Measurements from ENCODE around the gene ZNF778. TPM values are rescaled to one million over a fixed set of nuclear protein-coding genes. Genes with fewer than 3 reads are reported as not detected.

ZNF778 gene
- total RNA-seq, 1 experiment from 2014 or later: 19.5 TPM

DNA sequence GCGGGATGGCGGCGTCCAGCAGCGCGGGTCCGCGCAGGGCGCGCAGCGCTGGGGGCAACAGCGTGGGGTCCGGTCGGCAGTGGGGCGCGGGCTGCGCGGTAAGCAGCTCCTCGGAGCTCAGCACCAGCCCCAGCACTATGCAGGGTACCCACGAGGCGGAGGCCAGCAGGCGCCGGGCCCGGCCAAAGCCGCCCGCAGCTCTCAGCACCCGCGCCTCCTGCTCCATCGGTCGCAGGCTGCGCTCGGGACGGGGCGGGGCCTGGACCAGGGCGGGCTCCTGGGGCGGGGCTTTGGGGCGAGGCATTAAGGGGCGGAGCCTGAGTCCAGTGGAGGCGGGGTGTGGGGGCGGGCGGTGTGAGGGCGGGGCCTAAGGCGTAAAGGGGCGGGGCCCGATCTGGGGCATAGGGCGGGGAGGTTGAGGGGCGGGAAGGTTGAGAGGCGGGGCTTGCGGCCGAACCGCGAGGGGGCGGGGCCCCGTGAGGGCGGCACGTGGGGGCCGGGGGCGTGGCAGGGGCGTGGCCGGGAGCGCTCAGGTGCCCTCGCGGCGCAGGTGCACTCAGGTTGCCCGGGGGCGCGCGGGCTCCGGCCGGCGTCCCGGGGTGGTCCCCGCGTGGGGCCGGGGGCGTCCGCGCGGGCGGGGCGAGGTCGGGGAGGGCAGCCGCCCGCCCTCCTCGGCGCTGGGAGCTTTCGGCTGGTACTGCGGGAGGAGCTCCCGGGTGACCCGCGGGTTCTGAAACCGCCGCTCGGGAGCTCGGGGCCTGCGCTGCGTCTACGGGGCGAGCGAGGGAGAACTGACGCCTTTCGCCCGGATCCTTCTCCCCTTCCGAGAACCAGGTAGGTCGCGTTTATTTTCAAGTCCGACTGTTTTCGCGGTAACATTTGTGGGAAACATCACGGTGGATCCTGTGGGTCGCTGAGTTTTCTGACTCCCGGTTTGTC is 15.8 kb upstream of the ZNF778 start:
- no peaks in the 10 kb centered on the region for H3K9me3 ChIP-seq (ENCODE audit: control insufficient read depth in 1 of 2, insufficient read depth in 1 of 2, low read depth in 1 of 2, low read length in 2 of 2)
- H2AFZ ChIP-seq (ENCODE audit: low read depth, low read length, poor library complexity, severe bottlenecking): no peak overlapping the region
- H3K36me3 ChIP-seq (ENCODE audit: control insufficient read depth in 1 of 2, insufficient read depth in 2 of 2, low read length in 2 of 2): no peaks in the 10 kb centered on the region
- DNase-seq (ENCODE audit: low read depth, low spot score): peak; percentile 84
- ChIA-PET RAD21 (ENCODE audit: low non-redundant PET in 1 of 2, low total read pairs in 2 of 2, uncharacterized antibody in 2 of 2, unreplicated experiment in 2 of 2) (interaction anchor here (0.7 to 1.5 kb wide), 2 partner anchors 9 kb away, joined by 3 to 8 read pairs; no protein-coding TSS in a partner anchor), POLR2A (interaction anchor here (1.5 kb wide), 1 partner anchor 9 kb away, joined by 11 read pairs; no protein-coding TSS in a partner anchor), CTCF (interaction anchor here (0.9 to 1.2 kb wide), 2 partner anchors 8 to 31 kb away, joined by 3 to 4 read pairs; partner anchors contain the start of gene CDH15)
- no peaks in the 10 kb centered on the region for H4K20me1 ChIP-seq (ENCODE audit: insufficient read depth)
- no peaks in the 10 kb centered on the region for H3K9me2 ChIP-seq (ENCODE audit: insufficient read depth)
- no TSS peak for BruUV-seq (replicated peaks)
- peak overlapping the region; percentile 53 to 57 for H3K4me3 ChIP-seq (replicated peaks in 1 of 2; ENCODE audit: low read depth in 1 of 2, low read length in 2 of 2)
- H3K27ac ChIP-seq (ENCODE audit: low read depth, low read length): peak overlapping the region; percentile 60; the same call in 1 of the 2 replicates
- H3K4me2 ChIP-seq (ENCODE audit: low read length): peak overlapping the region; percentile 75
- peaks cover 5 to 22% of the 10 kb centered on the region in 2 experiments for H3K4me1 ChIP-seq (ENCODE audit: control insufficient read depth in 1 of 2, insufficient read depth in 2 of 2, low read length in 2 of 2)
- peak overlapping the region; percentile 60 for H3K9ac ChIP-seq (ENCODE audit: low read length)
- ATAC-seq: peak; percentile 92
- intact Hi-C loops (cut with micrococcal nuclease): loop anchor here (2.0 kb wide), 1 partner anchor 31 kb away; the partner anchor contains the start of gene CDH15
- no peaks in the 10 kb centered on the region for H3K27me3 ChIP-seq (ENCODE audit: insufficient read depth, low read length)
- H3K79me2 ChIP-seq (ENCODE audit: insufficient read depth, low read length): no peaks in the 10 kb centered on the region
- TF ChIP-seq EZH2 (IDR thresholded peaks at IDR 0.05) (no peak), ELF1 (IDR thresholded peaks at IDR 0.05; ENCODE audit: borderline replicate concordance, low read depth) (no peak), SRF (IDR thresholded peaks at IDR 0.05; ENCODE audit: low read depth) (no peak), CBX3 (IDR thresholded peaks at IDR 0.05; ENCODE audit: low read depth) (no peak), TCF7L2 (IDR thresholded peaks at IDR 0.05; ENCODE audit: borderline replicate concordance, extremely low read depth, insufficient read depth, insufficient read length) (no peak), ZFX (IDR thresholded peaks at IDR 0.05) (peak; percentile 46; the same call in 1 of the 2 replicates), CEBPB (IDR thresholded peaks at IDR 0.05; ENCODE audit: low read depth) (no peak), JUND (IDR thresholded peaks at IDR 0.05) (no peak), POLR2AphosphoS5 (IDR thresholded peaks at IDR 0.05; ENCODE audit: low read depth, low read length) (peak; percentile 90), SP1 (IDR thresholded peaks at IDR 0.05; ENCODE audit: low read depth) (no peak; the same call in 1 of the 2 replicates), EZH2phosphoT487 (IDR thresholded peaks at IDR 0.05; ENCODE audit: borderline replicate concordance) (no peak), YY1 (IDR thresholded peaks at IDR 0.05; ENCODE audit: extremely low read depth, insufficient replicate concordance, low read depth, low read length) (peak; percentile 14), POLR2A (IDR thresholded peaks at IDR 0.05; ENCODE audit: borderline replicate concordance, extremely low read depth, insufficient read depth, insufficient read length) (peak; percentile 18), RAD21 (IDR thresholded peaks at IDR 0.05; ENCODE audit: low read depth) (no peak)
- TF ChIP-seq, protein P1, sequence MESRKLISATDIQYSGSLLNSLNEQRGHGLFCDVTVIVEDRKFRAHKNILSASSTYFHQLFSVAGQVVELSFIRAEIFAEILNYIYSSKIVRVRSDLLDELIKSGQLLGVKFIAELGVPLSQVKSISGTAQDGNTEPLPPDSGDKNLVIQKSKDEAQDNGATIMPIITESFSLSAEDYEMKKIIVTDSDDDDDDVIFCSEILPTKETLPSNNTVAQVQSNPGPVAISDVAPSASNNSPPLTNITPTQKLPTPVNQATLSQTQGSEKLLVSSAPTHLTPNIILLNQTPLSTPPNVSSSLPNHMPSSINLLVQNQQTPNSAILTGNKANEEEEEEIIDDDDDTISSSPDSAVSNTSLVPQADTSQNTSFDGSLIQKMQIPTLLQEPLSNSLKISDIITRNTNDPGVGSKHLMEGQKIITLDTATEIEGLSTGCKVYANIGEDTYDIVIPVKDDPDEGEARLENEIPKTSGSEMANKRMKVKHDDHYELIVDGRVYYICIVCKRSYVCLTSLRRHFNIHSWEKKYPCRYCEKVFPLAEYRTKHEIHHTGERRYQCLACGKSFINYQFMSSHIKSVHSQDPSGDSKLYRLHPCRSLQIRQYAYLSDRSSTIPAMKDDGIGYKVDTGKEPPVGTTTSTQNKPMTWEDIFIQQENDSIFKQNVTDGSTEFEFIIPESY (IDR thresholded peaks at IDR 0.05; ENCODE audit: extremely low read depth, insufficient replicate concordance, low read length): no peak
- TF ChIP-seq, protein P2, sequence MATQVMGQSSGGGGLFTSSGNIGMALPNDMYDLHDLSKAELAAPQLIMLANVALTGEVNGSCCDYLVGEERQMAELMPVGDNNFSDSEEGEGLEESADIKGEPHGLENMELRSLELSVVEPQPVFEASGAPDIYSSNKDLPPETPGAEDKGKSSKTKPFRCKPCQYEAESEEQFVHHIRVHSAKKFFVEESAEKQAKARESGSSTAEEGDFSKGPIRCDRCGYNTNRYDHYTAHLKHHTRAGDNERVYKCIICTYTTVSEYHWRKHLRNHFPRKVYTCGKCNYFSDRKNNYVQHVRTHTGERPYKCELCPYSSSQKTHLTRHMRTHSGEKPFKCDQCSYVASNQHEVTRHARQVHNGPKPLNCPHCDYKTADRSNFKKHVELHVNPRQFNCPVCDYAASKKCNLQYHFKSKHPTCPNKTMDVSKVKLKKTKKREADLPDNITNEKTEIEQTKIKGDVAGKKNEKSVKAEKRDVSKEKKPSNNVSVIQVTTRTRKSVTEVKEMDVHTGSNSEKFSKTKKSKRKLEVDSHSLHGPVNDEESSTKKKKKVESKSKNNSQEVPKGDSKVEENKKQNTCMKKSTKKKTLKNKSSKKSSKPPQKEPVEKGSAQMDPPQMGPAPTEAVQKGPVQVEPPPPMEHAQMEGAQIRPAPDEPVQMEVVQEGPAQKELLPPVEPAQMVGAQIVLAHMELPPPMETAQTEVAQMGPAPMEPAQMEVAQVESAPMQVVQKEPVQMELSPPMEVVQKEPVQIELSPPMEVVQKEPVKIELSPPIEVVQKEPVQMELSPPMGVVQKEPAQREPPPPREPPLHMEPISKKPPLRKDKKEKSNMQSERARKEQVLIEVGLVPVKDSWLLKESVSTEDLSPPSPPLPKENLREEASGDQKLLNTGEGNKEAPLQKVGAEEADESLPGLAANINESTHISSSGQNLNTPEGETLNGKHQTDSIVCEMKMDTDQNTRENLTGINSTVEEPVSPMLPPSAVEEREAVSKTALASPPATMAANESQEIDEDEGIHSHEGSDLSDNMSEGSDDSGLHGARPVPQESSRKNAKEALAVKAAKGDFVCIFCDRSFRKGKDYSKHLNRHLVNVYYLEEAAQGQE (IDR thresholded peaks at IDR 0.05; ENCODE audit: low read depth): no peak
- TF ChIP-seq, protein P3, sequence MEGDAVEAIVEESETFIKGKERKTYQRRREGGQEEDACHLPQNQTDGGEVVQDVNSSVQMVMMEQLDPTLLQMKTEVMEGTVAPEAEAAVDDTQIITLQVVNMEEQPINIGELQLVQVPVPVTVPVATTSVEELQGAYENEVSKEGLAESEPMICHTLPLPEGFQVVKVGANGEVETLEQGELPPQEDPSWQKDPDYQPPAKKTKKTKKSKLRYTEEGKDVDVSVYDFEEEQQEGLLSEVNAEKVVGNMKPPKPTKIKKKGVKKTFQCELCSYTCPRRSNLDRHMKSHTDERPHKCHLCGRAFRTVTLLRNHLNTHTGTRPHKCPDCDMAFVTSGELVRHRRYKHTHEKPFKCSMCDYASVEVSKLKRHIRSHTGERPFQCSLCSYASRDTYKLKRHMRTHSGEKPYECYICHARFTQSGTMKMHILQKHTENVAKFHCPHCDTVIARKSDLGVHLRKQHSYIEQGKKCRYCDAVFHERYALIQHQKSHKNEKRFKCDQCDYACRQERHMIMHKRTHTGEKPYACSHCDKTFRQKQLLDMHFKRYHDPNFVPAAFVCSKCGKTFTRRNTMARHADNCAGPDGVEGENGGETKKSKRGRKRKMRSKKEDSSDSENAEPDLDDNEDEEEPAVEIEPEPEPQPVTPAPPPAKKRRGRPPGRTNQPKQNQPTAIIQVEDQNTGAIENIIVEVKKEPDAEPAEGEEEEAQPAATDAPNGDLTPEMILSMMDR (IDR thresholded peaks at IDR 0.05 in 2 of 3, conservative IDR thresholded peaks at IDR 0.05 in 1 of 3; ENCODE audit: borderline replicate concordance in 1 of 3, insufficient read depth in 1 of 3, low read depth in 2 of 3, low read length in 2 of 3): no peak
- TF ChIP-seq, protein P4, sequence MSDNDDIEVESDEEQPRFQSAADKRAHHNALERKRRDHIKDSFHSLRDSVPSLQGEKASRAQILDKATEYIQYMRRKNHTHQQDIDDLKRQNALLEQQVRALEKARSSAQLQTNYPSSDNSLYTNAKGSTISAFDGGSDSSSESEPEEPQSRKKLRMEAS (IDR thresholded peaks at IDR 0.05): peak; percentile 70; the same call in 1 of the 2 replicates
